Measurements from ENCODE around the gene CLDN22.

The CLDN22 gene

DNA sequence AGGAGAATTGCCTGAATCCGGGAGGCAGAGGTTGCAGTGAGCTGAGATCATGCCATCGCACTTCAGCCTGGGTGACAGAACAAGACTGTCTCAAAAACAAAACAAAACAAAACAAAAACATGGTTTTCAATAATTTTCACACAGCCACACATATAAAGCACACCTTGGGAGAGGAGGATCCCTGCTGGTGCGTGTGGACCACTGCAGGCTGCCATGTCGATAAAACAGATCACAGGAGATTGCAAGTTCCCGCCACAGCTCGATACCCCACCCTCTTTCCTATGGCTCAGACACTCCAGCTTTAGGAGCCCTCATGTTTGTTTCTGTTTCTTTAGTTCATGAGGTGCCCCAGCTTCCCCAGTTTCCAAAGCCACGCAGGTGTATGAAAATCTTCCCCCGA lies 33.5 kb upstream of the CLDN22 start:
- H2BK120ac ChIP-seq (ENCODE audit: low read depth, low read length): no peak overlapping the region
- no CpG with 5 or more reads among the region's 8 CpGs for WGBS, 2 donors (ENCODE audit: extremely low coverage in 2 of 2, insufficient read length in 2 of 2, insufficient replicate concordance in 1 of 2)
- H4K91ac ChIP-seq (ENCODE audit: low read depth, low read length, poor library complexity): no peak overlapping the region
- no peak overlapping the region for H3K14ac ChIP-seq (ENCODE audit: low read length)
- no peak for DNase-seq (ENCODE audit: low spot score)
- H3K18ac ChIP-seq (ENCODE audit: low read length): no peak overlapping the region
- no peak overlapping the region for H3K4ac ChIP-seq (ENCODE audit: low read length)
- no peak overlapping the region for H4K8ac ChIP-seq (ENCODE audit: low read depth, low read length)
- no peaks in the 10 kb centered on the region for H3K27me3 ChIP-seq (ENCODE audit: control insufficient read depth in 3 of 3, insufficient read depth in 3 of 3, low read depth in 1 of 3, low read length in 3 of 3)
- peaks cover 0 to under 1% of the 10 kb centered on the region in 2 donors for H3K4me1 ChIP-seq (ENCODE audit: control insufficient read depth in 2 of 2, insufficient read depth in 1 of 2, low read depth in 1 of 2, low read length in 2 of 2)
- no peak overlapping the region for H2BK5ac ChIP-seq (ENCODE audit: low read length)
- H2AFZ ChIP-seq (ENCODE audit: low read length): no peak overlapping the region
- no peak overlapping the region for H3K4me2 ChIP-seq (ENCODE audit: insufficient read depth, low read length, poor library complexity, severe bottlenecking)
- H3K36me3 ChIP-seq (replicated peaks in 1 of 2; ENCODE audit: control insufficient read depth in 2 of 2, insufficient read depth in 2 of 2, low read length in 2 of 2): no peaks in the 10 kb centered on the region
- H3K4me3 ChIP-seq (ENCODE audit: low read length in 2 of 2): no peak overlapping the region
- H2BK15ac ChIP-seq (ENCODE audit: low read length): no peak overlapping the region
- H3K9ac ChIP-seq (ENCODE audit: low read depth, low read length, poor library complexity): no peak overlapping the region
- H3K79me1 ChIP-seq (ENCODE audit: low read depth, low read length): no peaks in the 10 kb centered on the region
- no peak overlapping the region for H3K27ac ChIP-seq (replicated peaks; ENCODE audit: low read length)
- H3K23ac ChIP-seq (ENCODE audit: low read depth, low read length, poor library complexity): no peak overlapping the region
- H2AK5ac ChIP-seq (ENCODE audit: low read depth, low read length): no peak overlapping the region
- H3K9me3 ChIP-seq (replicated peaks in 1 of 2; ENCODE audit: control insufficient read depth in 2 of 2, insufficient read depth in 1 of 2, low read depth in 1 of 2, low read length in 2 of 2): peaks cover 0 to 1% of the 10 kb centered on the region in 2 donors
- no peak overlapping the region for H2BK12ac ChIP-seq (ENCODE audit: low read length)

DNA sequence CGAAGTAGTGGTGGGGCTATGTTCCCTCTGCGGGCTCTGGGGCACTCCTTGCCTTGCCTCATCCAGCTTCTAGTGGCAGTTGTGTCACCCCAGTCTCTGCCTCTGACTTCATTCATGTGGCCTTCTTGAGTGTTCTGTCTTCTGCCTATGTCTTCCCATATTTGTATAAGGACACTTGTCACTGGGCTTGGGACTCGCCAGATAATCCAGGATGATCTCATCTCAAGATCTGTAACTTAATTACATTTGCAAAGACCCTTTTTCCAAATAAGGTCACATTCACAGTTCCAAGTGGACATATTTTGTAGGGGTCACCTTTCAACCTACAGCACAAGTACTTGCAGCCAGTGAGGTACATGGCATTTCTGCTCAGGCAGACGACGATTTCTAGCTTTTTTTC lies 32.5 kb upstream of the CLDN22 start:
- H4K91ac ChIP-seq (ENCODE audit: low read depth, low read length, poor library complexity): no peak overlapping the region
- H2BK15ac ChIP-seq (ENCODE audit: low read length): no peak overlapping the region
- no peak overlapping the region for H2AFZ ChIP-seq (ENCODE audit: low read length)
- no CpG with 5 or more reads among the region's 5 CpGs for WGBS, 2 donors (ENCODE audit: extremely low coverage in 2 of 2, insufficient read length in 2 of 2, insufficient replicate concordance in 1 of 2)
- H3K4me2 ChIP-seq (ENCODE audit: insufficient read depth, low read length, poor library complexity, severe bottlenecking): no peak overlapping the region
- H3K36me3 ChIP-seq (replicated peaks in 1 of 2; ENCODE audit: control insufficient read depth in 2 of 2, insufficient read depth in 2 of 2, low read length in 2 of 2): no peaks in the 10 kb centered on the region
- no peak overlapping the region for H3K4ac ChIP-seq (ENCODE audit: low read length)
- no peak overlapping the region for H3K23ac ChIP-seq (ENCODE audit: low read depth, low read length, poor library complexity)
- no peaks in the 10 kb centered on the region for H3K4me1 ChIP-seq (ENCODE audit: control insufficient read depth in 2 of 2, insufficient read depth in 1 of 2, low read depth in 1 of 2, low read length in 2 of 2)
- H2BK12ac ChIP-seq (ENCODE audit: low read length): no peak overlapping the region
- DNase-seq (ENCODE audit: low spot score): no peak
- no peak overlapping the region for H3K9ac ChIP-seq (ENCODE audit: low read depth, low read length, poor library complexity)
- H3K27me3 ChIP-seq (ENCODE audit: control insufficient read depth in 3 of 3, insufficient read depth in 3 of 3, low read depth in 1 of 3, low read length in 3 of 3): no peaks in the 10 kb centered on the region
- no peak overlapping the region for H2BK120ac ChIP-seq (ENCODE audit: low read depth, low read length)
- no peak overlapping the region for H3K18ac ChIP-seq (ENCODE audit: low read length)
- H3K9me3 ChIP-seq (replicated peaks in 1 of 2; ENCODE audit: control insufficient read depth in 2 of 2, insufficient read depth in 1 of 2, low read depth in 1 of 2, low read length in 2 of 2): peaks cover 0 to 1% of the 10 kb centered on the region in 2 donors
- H3K14ac ChIP-seq (ENCODE audit: low read length): no peak overlapping the region
- no peak overlapping the region for H2AK5ac ChIP-seq (ENCODE audit: low read depth, low read length)
- no peak overlapping the region for H3K4me3 ChIP-seq (ENCODE audit: low read length in 2 of 2)
- no peak overlapping the region for H4K8ac ChIP-seq (ENCODE audit: low read depth, low read length)
- H3K27ac ChIP-seq (replicated peaks; ENCODE audit: low read length): no peak overlapping the region
- no peaks in the 10 kb centered on the region for H3K79me1 ChIP-seq (ENCODE audit: low read depth, low read length)
- no peak overlapping the region for H2BK5ac ChIP-seq (ENCODE audit: low read length)

GRCh38 chr4:183350317-183351071 lies 30.4 kb upstream of the CLDN22 start:
- H3K27me3 ChIP-seq (ENCODE audit: control insufficient read depth in 3 of 3, insufficient read depth in 3 of 3, low read depth in 1 of 3, low read length in 3 of 3): no peaks in the 10 kb centered on the region
- peak overlapping the region; percentile 20 for H2AFZ ChIP-seq (ENCODE audit: low read length)
- no peaks in the 10 kb centered on the region for H3K79me1 ChIP-seq (ENCODE audit: low read depth, low read length)
- H2BK120ac ChIP-seq (ENCODE audit: low read depth, low read length): no peak overlapping the region
- H3K4me1 ChIP-seq (ENCODE audit: control insufficient read depth in 2 of 2, insufficient read depth in 1 of 2, low read depth in 1 of 2, low read length in 2 of 2): peaks cover 0 to 2% of the 10 kb centered on the region in 2 donors
- no peak overlapping the region for H3K23ac ChIP-seq (ENCODE audit: low read depth, low read length, poor library complexity)
- no peak overlapping the region for H2BK5ac ChIP-seq (ENCODE audit: low read length)
- H3K36me3 ChIP-seq (replicated peaks in 1 of 2; ENCODE audit: control insufficient read depth in 2 of 2, insufficient read depth in 2 of 2, low read length in 2 of 2): no peaks in the 10 kb centered on the region
- no peak overlapping the region for H4K8ac ChIP-seq (ENCODE audit: low read depth, low read length)
- H3K14ac ChIP-seq (ENCODE audit: low read length): no peak overlapping the region
- WGBS, 2 donors (ENCODE audit: extremely low coverage in 2 of 2, insufficient read length in 2 of 2, insufficient replicate concordance in 1 of 2): no CpG with 5 or more reads among the region's 17 CpGs
- peak overlapping the region; percentile 56 for H3K9ac ChIP-seq (ENCODE audit: low read depth, low read length, poor library complexity)
- no peak overlapping the region for H2BK15ac ChIP-seq (ENCODE audit: low read length)
- H3K4me2 ChIP-seq (ENCODE audit: insufficient read depth, low read length, poor library complexity, severe bottlenecking): no peak overlapping the region
- H3K9me3 ChIP-seq (replicated peaks in 1 of 2; ENCODE audit: control insufficient read depth in 2 of 2, insufficient read depth in 1 of 2, low read depth in 1 of 2, low read length in 2 of 2): no peaks in the 10 kb centered on the region
- H2AK5ac ChIP-seq (ENCODE audit: low read depth, low read length): no peak overlapping the region
- H4K91ac ChIP-seq (ENCODE audit: low read depth, low read length, poor library complexity): no peak overlapping the region
- no peak overlapping the region for H3K4me3 ChIP-seq (ENCODE audit: low read length in 2 of 2)
- H3K4ac ChIP-seq (ENCODE audit: low read length): no peak overlapping the region
- no peak overlapping the region for H2BK12ac ChIP-seq (ENCODE audit: low read length)
- DNase-seq (ENCODE audit: low spot score): no peak
- no peak overlapping the region for H3K27ac ChIP-seq (replicated peaks; ENCODE audit: low read length)
- H3K18ac ChIP-seq (ENCODE audit: low read length): no peak overlapping the region

DNA sequence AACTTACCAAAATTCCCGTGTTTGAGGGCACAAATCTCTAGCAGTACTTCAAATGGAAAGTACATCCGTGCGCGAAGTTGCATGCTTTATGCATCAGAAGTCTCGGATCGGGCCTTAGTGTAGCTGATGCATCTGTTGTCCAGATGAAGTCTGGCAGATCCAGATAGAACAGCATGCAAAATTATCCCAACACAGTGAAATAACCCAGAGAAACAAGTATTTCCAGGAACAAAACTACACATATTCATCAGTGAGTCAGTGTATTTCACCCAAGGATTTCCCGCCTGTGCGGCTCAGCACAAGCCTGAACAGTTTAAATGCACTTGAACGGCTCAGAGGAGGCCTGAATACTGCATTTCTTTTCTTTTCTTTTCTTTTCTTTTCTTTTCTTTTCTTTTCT lies 29.6 kb upstream of the CLDN22 start:
- no peak for DNase-seq (ENCODE audit: low spot score)
- H4K8ac ChIP-seq (ENCODE audit: low read depth, low read length): no peak overlapping the region
- H2AFZ ChIP-seq (ENCODE audit: low read length): peak overlapping the region; percentile 62
- no peaks in the 10 kb centered on the region for H3K9me3 ChIP-seq (replicated peaks in 1 of 2; ENCODE audit: control insufficient read depth in 2 of 2, insufficient read depth in 1 of 2, low read depth in 1 of 2, low read length in 2 of 2)
- H2BK15ac ChIP-seq (ENCODE audit: low read length): no peak overlapping the region
- no peak overlapping the region for H3K4me3 ChIP-seq (ENCODE audit: low read length in 2 of 2)
- no peak overlapping the region for H3K4me2 ChIP-seq (ENCODE audit: insufficient read depth, low read length, poor library complexity, severe bottlenecking)
- H3K9ac ChIP-seq (ENCODE audit: low read depth, low read length, poor library complexity): no peak overlapping the region
- H3K18ac ChIP-seq (ENCODE audit: low read length): no peak overlapping the region
- no peaks in the 10 kb centered on the region for H3K36me3 ChIP-seq (replicated peaks in 1 of 2; ENCODE audit: control insufficient read depth in 2 of 2, insufficient read depth in 2 of 2, low read length in 2 of 2)
- H2AK5ac ChIP-seq (ENCODE audit: low read depth, low read length): no peak overlapping the region
- H2BK5ac ChIP-seq (ENCODE audit: low read length): no peak overlapping the region
- no peak overlapping the region for H2BK12ac ChIP-seq (ENCODE audit: low read length)
- H3K27ac ChIP-seq (replicated peaks; ENCODE audit: low read length): no peak overlapping the region
- peaks cover 0 to 6% of the 10 kb centered on the region in 2 donors for H3K4me1 ChIP-seq (ENCODE audit: control insufficient read depth in 2 of 2, insufficient read depth in 1 of 2, low read depth in 1 of 2, low read length in 2 of 2)
- H3K14ac ChIP-seq (ENCODE audit: low read length): no peak overlapping the region
- H4K91ac ChIP-seq (ENCODE audit: low read depth, low read length, poor library complexity): no peak overlapping the region
- H3K23ac ChIP-seq (ENCODE audit: low read depth, low read length, poor library complexity): no peak overlapping the region
- H3K27me3 ChIP-seq (ENCODE audit: control insufficient read depth in 3 of 3, insufficient read depth in 3 of 3, low read depth in 1 of 3, low read length in 3 of 3): no peaks in the 10 kb centered on the region
- H3K79me1 ChIP-seq (ENCODE audit: low read depth, low read length): no peaks in the 10 kb centered on the region
- no peak overlapping the region for H3K4ac ChIP-seq (ENCODE audit: low read length)
- H2BK120ac ChIP-seq (ENCODE audit: low read depth, low read length): no peak overlapping the region
- WGBS, 2 donors (ENCODE audit: extremely low coverage in 2 of 2, insufficient read length in 2 of 2, insufficient replicate concordance in 1 of 2): no CpG with 5 or more reads among the region's 9 CpGs

Measured in neuronal stem cell (in vitro differentiated cells).